B cell (primary cell): ENCODE measurements around the gene DPH2. TPM values are rescaled to one million over a fixed set of nuclear protein-coding genes. Genes with fewer than 3 reads are reported as not detected.
A peak's percentile ranks its signal among the peaks of the same experiment; 100 is the strongest.

Source experiments
- ATAC-seq: fragments of 200-7000 bp; cut with Tn5 transposase; one replicate; pipeline ENCODE4 v1.10.0; 2021; ENCODE audit warnings: low read depth, mild to moderate bottlenecking, moderate number of reproducible peaks, moderate library complexity
- CTCF ChIA-PET: fragments of 350-600 bp; sonication (Branson Sonifier 250); formaldehyde crosslinking; loops from one replicate; lab custom pipeline; 2021; ENCODE audit warnings: antibody characterized with exemption, inconsistent platforms; lab: Charles Lee
- POLR2A ChIA-PET: fragments of 350-600 bp; sonication (Branson Sonifier 250); formaldehyde crosslinking; loops from one replicate; lab custom pipeline; 2021; ENCODE audit warnings: antibody characterized with exemption; lab: Charles Lee
- DNase-seq: peaks from one replicate; pipeline ENCODE4 v3.0.0; 2013
- H2AFZ ChIP-seq: 2 replicates; pipeline ENCODE4 v1.6.1; 2012; ENCODE audit warnings: mild to moderate bottlenecking, low read depth, low read length; ENCODE audit not compliant: insufficient read depth, poor library complexity, severe bottlenecking
- H3K27ac ChIP-seq, 2 donors: 1 replicate in 1 of 2; 2 replicates in 1 of 2; pipeline ENCODE4 v1.5.1; 2012 to 2013; ENCODE audit warnings: low read length in 2 of 2, mild to moderate bottlenecking in 2 of 2, moderate library complexity in 1 of 2
- H3K27me3 ChIP-seq, 4 experiments: fragments of 200-600 bp in 1 of 4; sonication (generic) in 1 of 4; replicated peaks in 1 of 4; 1 replicate in 2 of 4; 2 replicates in 2 of 4; pipeline versions ENCODE4 v1.6.1 to v1.7.0; 2013 to 2016; ENCODE audit warnings: low read length in 3 of 4, mild to moderate bottlenecking in 2 of 4, mixed read lengths in 1 of 4, moderate library complexity in 1 of 4; ENCODE audit not compliant: insufficient read depth in 4 of 4, control insufficient read depth in 3 of 4; ENCODE audit errors: control extremely low read depth in 1 of 4
- H3K36me3 ChIP-seq, 2 experiments: replicated peaks in 1 of 2; 1 replicate in 1 of 2; 2 replicates in 1 of 2; pipeline versions ENCODE4 v1.6.1 to v1.7.1; 2013; ENCODE audit warnings: low read length in 1 of 2; ENCODE audit not compliant: insufficient read depth in 2 of 2, control insufficient read depth in 1 of 2; ENCODE audit errors: control extremely low read depth in 1 of 2, extremely low read depth in 1 of 2
- H3K4me1 ChIP-seq, 2 donors: fragments of 200-600 bp in 1 of 2; sonication (generic) in 1 of 2; 1 replicate in 1 of 2; 2 replicates in 1 of 2; pipeline versions ENCODE4 v1.5.1 to v1.6.1; 2013 to 2017; ENCODE audit warnings: low read length in 2 of 2; ENCODE audit not compliant: control insufficient read depth in 2 of 2, insufficient read depth in 2 of 2
- H3K4me2 ChIP-seq: replicated peaks from 2 replicates; pipeline ENCODE3; 2012; ENCODE audit warnings: mild to moderate bottlenecking, low read depth, low read length; ENCODE audit not compliant: poor library complexity, severe bottlenecking
- H3K4me3 ChIP-seq, 5 experiments: fragments of 200-600 bp in 1 of 5; sonication (generic) in 1 of 5; 1 replicate in 3 of 5; 2 replicates in 2 of 5; pipeline versions ENCODE4 v1.5.1 to v1.7.0; 2011 to 2016; ENCODE audit warnings: low read length in 4 of 5, mild to moderate bottlenecking in 4 of 5, low read depth in 2 of 5, control low read depth in 1 of 5, moderate library complexity in 1 of 5; ENCODE audit not compliant: insufficient read depth in 1 of 5; ENCODE audit errors: control extremely low read depth in 1 of 5, extremely low read depth in 1 of 5
- H3K79me2 ChIP-seq: fragments of 200-600 bp; sonication (generic); one replicate; pipeline ENCODE4 v1.6.0; 2016; ENCODE audit warnings: low read length; ENCODE audit not compliant: control insufficient read depth, insufficient read depth
- H3K9ac ChIP-seq: fragments of 200-600 bp; sonication (generic); 2 replicates; pipeline ENCODE4 v1.6.1; 2017; ENCODE audit warnings: mild to moderate bottlenecking, low read length, moderate library complexity
- H3K9me3 ChIP-seq, 3 donors: one replicate each; pipeline versions ENCODE4 v1.6.1 to v1.7.1; 2013; ENCODE audit warnings: low read length in 2 of 3; ENCODE audit not compliant: control insufficient read depth in 2 of 3, insufficient read depth in 1 of 3; ENCODE audit errors: control extremely low read depth in 1 of 3
- H4K20me1 ChIP-seq: 2 replicates; pipeline ENCODE4 v1.6.0; 2012; ENCODE audit warnings: mild to moderate bottlenecking, low read length; ENCODE audit not compliant: insufficient read depth, control insufficient read depth, poor library complexity, severe bottlenecking
- H3K27ac Mint-ChIP-seq: one replicate; pipeline ENCODE4 v1.8.0; 2021; ENCODE audit warnings: mixed read lengths
- H3K27me3 Mint-ChIP-seq: one replicate; pipeline ENCODE4 v1.8.0; 2021; ENCODE audit warnings: mixed read lengths
- H3K4me1 Mint-ChIP-seq: one replicate; pipeline ENCODE4 v1.8.0; 2021; ENCODE audit warnings: mixed read lengths
- H3K4me3 Mint-ChIP-seq: one replicate; pipeline ENCODE4 v1.8.0; 2021; ENCODE audit warnings: mixed read lengths
- H3K9me3 Mint-ChIP-seq: one replicate; pipeline ENCODE4 v1.8.0; 2022; ENCODE audit warnings: mixed read lengths; ENCODE audit not compliant: insufficient read depth
- EZH2 ChIP-seq: IDR thresholded peaks from 2 replicates; pipeline ENCODE4 v1.6.1; 2012; ENCODE audit warnings: borderline replicate concordance, low read depth, mild to moderate bottlenecking, moderate library complexity, low read length; ENCODE audit not compliant: insufficient read depth, poor library complexity, severe bottlenecking
- WGBS: methylation state at CpG from one replicate; pipeline ENCODE4 v1.1.5; 2013; ENCODE audit warnings: missing lambda C conversion rate; ENCODE audit not compliant: insufficient coverage; 5-methylcytosine and 5-hydroxymethylcytosine counted together
- intact Hi-C: fragments of 100-400 bp; cut with micrococcal nuclease; formaldehyde crosslinking; loops from one replicate; pipeline ENCODE4 v1.10.0; 2022
- polyA plus RNA-seq: library from polyadenylated mRNA; depleted of rRNA; stranded (reverse); fragments of >200 nt; gene quantifications from 2 replicates; pipeline ENCODE4 v1.2.3, GENCODE V29; 2012
- total RNA-seq, 2 donors: library from RNA; stranded (reverse); fragments of 120-200 nt in 1 of 2; gene quantifications; 1 replicate in 1 of 2; 2 replicates in 1 of 2; pipeline versions ENCODE4 v1.2.3 to v1.2.4, GENCODE V29; 2013 to 2022
- TF ChIP-seq, protein P1 (sequence below): fragments of 200-600 bp; IDR thresholded peaks from one replicate; pipeline ENCODE4 v1.8.0; 2022; ENCODE audit warnings: antibody characterized with exemption, mild to moderate bottlenecking

DPH2 gene
- total and polyA plus RNA-seq, 2 donors (not counting 1 experiment from before 2014, with no cell fraction given) = 30.5 to 71.9 TPM

DNA sequence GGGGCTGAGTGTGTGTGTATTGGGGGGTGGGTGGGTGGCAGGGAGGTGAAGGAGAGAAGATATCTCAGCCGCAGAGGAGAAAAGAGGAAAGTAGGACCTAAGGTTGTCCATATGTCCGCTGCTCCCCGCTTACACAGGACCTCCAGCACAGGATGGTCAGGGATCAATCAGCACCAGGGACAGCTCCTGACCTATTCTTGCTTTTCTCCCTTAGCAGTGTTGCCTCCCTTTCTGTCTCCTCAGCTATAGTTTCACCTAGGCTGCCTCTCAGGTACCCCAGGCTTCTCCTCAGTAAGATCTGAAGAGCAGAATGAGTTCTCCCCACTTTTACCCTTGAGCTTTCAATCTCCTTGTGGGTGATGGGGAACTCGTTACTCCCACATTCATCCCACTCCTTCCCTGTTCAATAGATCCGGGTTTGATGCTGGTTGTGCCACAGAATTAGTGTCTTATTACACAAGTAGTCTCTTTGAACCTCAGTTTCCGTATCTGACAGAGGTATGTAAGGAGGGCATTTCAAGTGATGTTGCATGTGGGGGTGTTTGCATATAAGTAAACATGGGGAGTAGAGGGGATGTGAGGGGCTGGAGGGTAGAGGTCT is 1.4 kb upstream of the DPH2 start:
- 97% methylated on average over 4 of the region's 6 CpGs for WGBS
- peaks cover 23% of the 10 kb centered on the region for H3K79me2 ChIP-seq
- no peak overlapping the region for H3K27ac ChIP-seq
- Mint-ChIP-seq H3K4me3 (peak overlapping the region; percentile 13), H3K4me1 (peaks cover 24% of the 10 kb centered on the region), H3K9me3 (no peaks in the 10 kb centered on the region), H3K27me3 (no peaks in the 10 kb centered on the region), H3K27ac (no peak overlapping the region)
- ChIA-PET CTCF (no interaction called here), POLR2A (no interaction called here)
- ATAC-seq = no peak
- DNase-seq = no peak
- no peak overlapping the region for H3K4me3 ChIP-seq
- peaks cover 12 to 20% of the 10 kb centered on the region in 2 donors for H3K4me1 ChIP-seq
- peaks cover 8% of the 10 kb centered on the region for H4K20me1 ChIP-seq
- no peak overlapping the region for H3K4me2 ChIP-seq
- H2AFZ ChIP-seq = no peak overlapping the region
- H3K27me3 ChIP-seq = no peaks in the 10 kb centered on the region
- no peaks in the 10 kb centered on the region for H3K9me3 ChIP-seq
- peaks cover 0 to 10% of the 10 kb centered on the region in 2 experiments for H3K36me3 ChIP-seq
- H3K9ac ChIP-seq = no peak overlapping the region
- intact Hi-C loops = no loop called here
- TF ChIP-seq EZH2 = no peak
- TF ChIP-seq, protein P1, sequence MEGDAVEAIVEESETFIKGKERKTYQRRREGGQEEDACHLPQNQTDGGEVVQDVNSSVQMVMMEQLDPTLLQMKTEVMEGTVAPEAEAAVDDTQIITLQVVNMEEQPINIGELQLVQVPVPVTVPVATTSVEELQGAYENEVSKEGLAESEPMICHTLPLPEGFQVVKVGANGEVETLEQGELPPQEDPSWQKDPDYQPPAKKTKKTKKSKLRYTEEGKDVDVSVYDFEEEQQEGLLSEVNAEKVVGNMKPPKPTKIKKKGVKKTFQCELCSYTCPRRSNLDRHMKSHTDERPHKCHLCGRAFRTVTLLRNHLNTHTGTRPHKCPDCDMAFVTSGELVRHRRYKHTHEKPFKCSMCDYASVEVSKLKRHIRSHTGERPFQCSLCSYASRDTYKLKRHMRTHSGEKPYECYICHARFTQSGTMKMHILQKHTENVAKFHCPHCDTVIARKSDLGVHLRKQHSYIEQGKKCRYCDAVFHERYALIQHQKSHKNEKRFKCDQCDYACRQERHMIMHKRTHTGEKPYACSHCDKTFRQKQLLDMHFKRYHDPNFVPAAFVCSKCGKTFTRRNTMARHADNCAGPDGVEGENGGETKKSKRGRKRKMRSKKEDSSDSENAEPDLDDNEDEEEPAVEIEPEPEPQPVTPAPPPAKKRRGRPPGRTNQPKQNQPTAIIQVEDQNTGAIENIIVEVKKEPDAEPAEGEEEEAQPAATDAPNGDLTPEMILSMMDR = no peak

DNA sequence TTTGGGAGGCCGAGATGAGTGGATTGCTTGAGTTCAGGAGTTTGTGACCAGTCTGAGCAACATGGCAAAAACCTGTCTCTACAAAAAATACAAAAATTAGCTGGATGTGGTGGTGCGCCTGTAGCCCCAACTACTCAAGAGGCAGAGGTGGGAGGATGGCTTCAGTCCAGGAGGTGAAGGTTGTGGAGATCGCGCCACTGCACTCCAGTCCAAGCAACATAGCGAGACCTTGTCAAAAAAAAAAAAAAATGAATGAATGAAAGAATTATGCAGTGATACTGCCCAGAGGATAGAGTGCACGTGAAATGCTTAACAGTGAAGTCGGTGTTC is 429 bp upstream of the DPH2 start:
- POLR2A ChIA-PET = interaction anchor here (0.7 kb wide), 1 partner anchor 10 kb away, joined by 4 read pairs; no protein-coding TSS in a partner anchor
- H2AFZ ChIP-seq = peak overlapping the region; percentile 81
- no peak overlapping the region for H3K27ac ChIP-seq
- DNase-seq (no peak), ATAC-seq (no peak)
- peaks cover 0 to 10% of the 10 kb centered on the region in 2 experiments for H3K36me3 ChIP-seq
- H3K4me1 ChIP-seq = peaks cover 17 to 30% of the 10 kb centered on the region in 2 donors
- Mint-ChIP-seq H3K27me3 (no peaks in the 10 kb centered on the region), H3K4me1 (peaks cover 34% of the 10 kb centered on the region), H3K27ac (no peak overlapping the region), H3K4me3 (peak overlapping the region; percentile 95), H3K9me3 (no peaks in the 10 kb centered on the region)
- TF ChIP-seq EZH2 = no peak
- TF ChIP-seq, protein P1 = no peak
- peak overlapping the region; percentile 96 for H3K4me2 ChIP-seq
- H3K9me3 ChIP-seq = no peaks in the 10 kb centered on the region
- peaks cover 8% of the 10 kb centered on the region for H4K20me1 ChIP-seq
- WGBS = 63% methylated on average over 6 of the region's 7 CpGs
- CTCF ChIA-PET = interaction anchor here (0.7 to 1.7 kb wide), 3 partner anchors 23 to 36 kb away, joined by 3 to 4 read pairs (median 4); partner anchors contain the start of genes ARTN and IPO13
- peak overlapping the region in 3 of 5 experiments; percentile 62 to 93 (median 83) for H3K4me3 ChIP-seq
- intact Hi-C loops = loop anchor here (1.0 kb wide), 2 partner anchors 23 to 319 kb away; partner anchors contain the start of genes IPO13 and KDM4A
- H3K9ac ChIP-seq = peak overlapping the region; percentile 81
- no peaks in the 10 kb centered on the region for H3K27me3 ChIP-seq
- peaks cover 23% of the 10 kb centered on the region for H3K79me2 ChIP-seq
